Mucosa of descending colon (tissue), 3 donors: Measurements from ENCODE around the gene MCM3AP. TPM values are rescaled to one million over a fixed set of nuclear protein-coding genes. Genes with fewer than 3 reads are reported as not detected.
"Not testable (repeated sequence)": the region's sequence is repeated elsewhere in the genome, so short reads cannot be mapped to it uniquely, and the experiment has no call there.

Experiments
- ATAC-seq: fragments of 200-7000 bp; cut with Tn5 transposase; one replicate; pipeline ENCODE4 v1.9.1; 2020; ENCODE audit warnings: mild to moderate bottlenecking, moderate library complexity
- DNase-seq, 3 donors: peaks; one replicate each; pipeline ENCODE4 v3.0.0-alpha.2; 2020
- H3K36me3 ChIP-seq: fragments of 200-600 bp; one replicate; pipeline ENCODE4 v1.8.0; 2021; ENCODE audit warnings: low read depth, mild to moderate bottlenecking
- H3K4me1 ChIP-seq: fragments of 200-600 bp; one replicate; pipeline ENCODE4 v1.8.0; 2021; ENCODE audit warnings: low read depth, mild to moderate bottlenecking
- H3K4me3 ChIP-seq: fragments of 200-600 bp; one replicate; pipeline ENCODE4 v1.8.0; 2021; ENCODE audit warnings: mild to moderate bottlenecking
- H3K9me3 ChIP-seq: fragments of 200-600 bp; one replicate; pipeline ENCODE4 v1.8.0; 2021; ENCODE audit warnings: mild to moderate bottlenecking
- CTCF ChIP-seq: fragments of 200-600 bp; IDR thresholded peaks from one replicate; pipeline ENCODE4 v1.8.0; 2022; ENCODE audit warnings: antibody characterized with exemption, mild to moderate bottlenecking
- intact Hi-C, 2 donors: fragments of 100-400 bp; cut with DNase I in 1 of 2; cut with micrococcal nuclease in 1 of 2; formaldehyde crosslinking; loops; one replicate each; pipeline versions ENCODE4 v1.11.0 to v1.11.1; 2022; cut with DNase I, micrococcal nuclease
- total RNA-seq, 3 donors: library from RNA; stranded (reverse); fragmentation: NEBNext Ultra II Directional in 2 of 3; extraction: Animal tissue kit (Norgen Biotek cat#: 25700) in 2 of 3; gene quantifications; one replicate each; pipeline versions ENCODE4 v1.2.1 to v1.2.4, GENCODE V29; 2021 to 2023
- donor health status: DM: no; HTN: no; CAD: no; lungs with moderate emphysema.
- donor health status: DM: no; HTN: no; CAD: no.
- donor health status: DM: no; HTN: yes; CAD: no.

MCM3AP gene
- total RNA-seq, 3 donors from 2014 or later, result 90.9 to 109 (median 98.1) TPM

GRCh38 chr21:46205766-46206162, 79.6 kb downstream of the MCM3AP start:
- ATAC-seq, result no peak
- H3K36me3 ChIP-seq, result peaks cover 3% of the 10 kb centered on the region
- no peaks in the 10 kb centered on the region for H3K9me3 ChIP-seq
- no peak overlapping the region for H3K4me3 ChIP-seq
- no peaks in the 10 kb centered on the region for H3K4me1 ChIP-seq
- no peak for TF ChIP-seq CTCF
- peak in 1 of 3 donors; percentile 13 for DNase-seq
- intact Hi-C loops, result no loop called here

- peaks cover 3% of the 10 kb centered on the region for H3K36me3 ChIP-seq
- no peaks in the 10 kb centered on the region for H3K4me1 ChIP-seq
- DNase-seq (peak in 1 of 3 donors; percentile 34), ATAC-seq (no peak)
- no peak overlapping the region for H3K4me3 ChIP-seq
- no peaks in the 10 kb centered on the region for H3K9me3 ChIP-seq
- intact Hi-C loops, result no loop called here
- no peak for TF ChIP-seq CTCF
These were observed 80.2 kb downstream of the MCM3AP start for GRCh38 chr21:46205166-46205565.

GRCh38 chr21:46203203-46203600, 82.2 kb downstream of the MCM3AP start:
- H3K9me3 ChIP-seq, result no peaks in the 10 kb centered on the region
- no peak for DNase-seq
- TF ChIP-seq CTCF, result no peak
- H3K4me3 ChIP-seq, result no peak overlapping the region
- ATAC-seq, result no peak
- no peaks in the 10 kb centered on the region for H3K4me1 ChIP-seq
- peaks cover 3% of the 10 kb centered on the region for H3K36me3 ChIP-seq
- intact Hi-C loops, result no loop called here

- intact Hi-C loops, result no loop called here
- ATAC-seq, result no peak
- Histone ChIP-seq H3K4me3 (no peak overlapping the region), H3K4me1 (no peaks in the 10 kb centered on the region), H3K9me3 (no peaks in the 10 kb centered on the region), H3K36me3 (peaks cover 3% of the 10 kb centered on the region)
- peak in 2 of 3 donors; percentile 7 to 10 for DNase-seq
- TF ChIP-seq CTCF, result no peak
These were observed 82.7 kb downstream of the MCM3AP start for GRCh38 chr21:46202592-46203202.

GRCh38 chr21:46200877-46201803, 84.3 kb downstream of the MCM3AP start:
- DNase-seq, ATAC-seq, H3K36me3 ChIP-seq, H3K9me3 ChIP-seq, H3K4me3 ChIP-seq, H3K4me1 ChIP-seq, intact Hi-C loops: not testable (repeated sequence)
